ENCODE results near the gene IRAK3. TPM values are rescaled to one million over a fixed set of nuclear protein-coding genes. Genes with fewer than 3 reads are reported as not detected.
"Not testable (repeated sequence)": the region's sequence is repeated elsewhere in the genome, so short reads cannot be mapped to it uniquely, and the experiment has no call there.

IRAK3 gene
- total and polyA plus RNA-seq, 2 experiments from 2014 or later, result 3.3 to 3.7 TPM

DNA sequence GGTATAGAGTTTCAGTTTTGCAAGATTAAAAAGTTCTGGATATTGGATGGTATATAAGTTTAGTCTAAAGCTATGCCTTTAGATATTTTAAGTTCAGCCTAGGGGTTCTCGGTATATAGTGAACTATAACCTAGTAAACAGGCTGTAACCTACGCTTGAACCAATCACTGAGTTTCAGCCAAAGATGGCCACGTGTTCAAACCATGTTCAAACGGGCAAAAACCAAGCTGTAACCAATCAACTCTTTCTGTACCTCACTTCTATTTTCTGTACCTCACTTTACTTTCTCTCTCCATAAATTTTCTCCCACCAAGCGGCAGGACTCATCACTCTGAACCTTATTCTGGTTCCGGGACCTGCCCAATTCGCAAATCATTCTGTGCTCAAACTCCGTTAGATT is 20.6 kb upstream of the IRAK3 start:
- 61 to 64% methylated on average over 8 of the region's 8 CpGs for WGBS, 2 experiments (ENCODE audit: low coverage in 1 of 2, low lambda C conversion rate in 2 of 2, missing lambda C conversion rate in 2 of 2)
- Histone ChIP-seq H3K79me2 (ENCODE audit: insufficient read depth) (peaks cover 52% of the 10 kb centered on the region), H3K36me3 (ENCODE audit: low read depth) (peaks cover 10% of the 10 kb centered on the region), H3K4me3 (peak overlapping the region; percentile 83), H3K27ac (peak overlapping the region; percentile 93), H4K20me1 (ENCODE audit: insufficient read depth) (no peaks in the 10 kb centered on the region), H3K27me3 (replicated peaks; ENCODE audit: insufficient read depth) (no peaks in the 10 kb centered on the region), H2AFZ (peak overlapping the region; percentile 96), H3K9ac (peak overlapping the region; percentile 90), H3F3A (ENCODE audit: insufficient read depth) (peaks cover 33% of the 10 kb centered on the region), H3K9me2 (ENCODE audit: insufficient read depth) (no peaks in the 10 kb centered on the region), H3K4me2 (ENCODE audit: unreplicated experiment) (peak overlapping the region; percentile 81), H3K4me1 (ENCODE audit: insufficient read depth) (peaks cover 24% of the 10 kb centered on the region), H3K9me3 (ENCODE audit: low read depth) (no peaks in the 10 kb centered on the region)
- TF ChIP-seq EZH2 (IDR thresholded peaks at IDR 0.05; ENCODE audit: insufficient read depth, poor library complexity, severe bottlenecking) (no peak), EZH2phosphoT487 (IDR thresholded peaks at IDR 0.05; ENCODE audit: insufficient read depth, low read depth) (no peak)
- DNase-seq, result peak; percentile 13
- in situ Hi-C loops (cut with MboI), result no loop called here

- peak within 1 kb of the TSS; percentile 93 for H3K27ac ChIP-seq
- H3K79me2 ChIP-seq (ENCODE audit: insufficient read depth), result peaks cover 42% of the 10 kb centered on the region
- H3K4me3 ChIP-seq, result peak within 1 kb of the TSS; percentile 83
- peak; percentile 96 for DNase-seq
- H3K27me3 ChIP-seq (replicated peaks; ENCODE audit: insufficient read depth), result no peaks in the 10 kb centered on the region
- peaks cover 10% of the 10 kb centered on the region for H3K36me3 ChIP-seq (ENCODE audit: low read depth)
- WGBS, 2 experiments (ENCODE audit: low coverage in 1 of 2, low lambda C conversion rate in 2 of 2, missing lambda C conversion rate in 2 of 2), result 0 to 1% methylated on average over 58 to 67 of the region's 67 CpGs
- no peaks in the 10 kb centered on the region for H4K20me1 ChIP-seq (ENCODE audit: insufficient read depth)
- H3F3A ChIP-seq (ENCODE audit: insufficient read depth), result peaks cover 25% of the 10 kb centered on the region
- H3K9ac ChIP-seq, result peak within 1 kb of the TSS; percentile 90
- no peak for TF ChIP-seq EZH2 (IDR thresholded peaks at IDR 0.05; ENCODE audit: insufficient read depth, poor library complexity, severe bottlenecking)
- no peak for TF ChIP-seq EZH2phosphoT487 (IDR thresholded peaks at IDR 0.05; ENCODE audit: insufficient read depth, low read depth)
- in situ Hi-C loops (cut with MboI), result no loop called here
- H3K4me2 ChIP-seq (ENCODE audit: unreplicated experiment), result peak within 1 kb of the TSS; percentile 81
- H3K9me3 ChIP-seq (ENCODE audit: low read depth), result no peaks in the 10 kb centered on the region
- H3K4me1 ChIP-seq (ENCODE audit: insufficient read depth), result peaks cover 16% of the 10 kb centered on the region
- no peaks in the 10 kb centered on the region for H3K9me2 ChIP-seq (ENCODE audit: insufficient read depth)
- H2AFZ ChIP-seq, result peak within 1 kb of the TSS; percentile 96
Measured at GRCh38 chr12:66169221-66170170, 19.5 kb upstream of the IRAK3 start, which contains the start of gene TMBIM4. TMBIM4 (minus strand) TSS chr12:66169996; CDS start chr12:66169951, 45 bp downstream.

- H3K36me3 ChIP-seq (ENCODE audit: low read depth), result peaks cover under 1% of the 10 kb centered on the region
- peak overlapping the region; percentile 96 for H2AFZ ChIP-seq
- H4K20me1 ChIP-seq (ENCODE audit: insufficient read depth), result no peaks in the 10 kb centered on the region
- in situ Hi-C loops (cut with MboI), result no loop called here
- H3K9ac ChIP-seq, result peak overlapping the region; percentile 90
- H3K4me1 ChIP-seq (ENCODE audit: insufficient read depth), result peaks cover 12% of the 10 kb centered on the region
- no peak for TF ChIP-seq EZH2phosphoT487 (IDR thresholded peaks at IDR 0.05; ENCODE audit: insufficient read depth, low read depth)
- TF ChIP-seq EZH2 (IDR thresholded peaks at IDR 0.05; ENCODE audit: insufficient read depth, poor library complexity, severe bottlenecking), result no peak
- no peaks in the 10 kb centered on the region for H3K9me3 ChIP-seq (ENCODE audit: low read depth)
- peaks cover 19% of the 10 kb centered on the region for H3F3A ChIP-seq (ENCODE audit: insufficient read depth)
- H3K79me2 ChIP-seq (ENCODE audit: insufficient read depth), result peaks cover 30% of the 10 kb centered on the region
- no peaks in the 10 kb centered on the region for H3K27me3 ChIP-seq (replicated peaks; ENCODE audit: insufficient read depth)
- 83 to 90% methylated on average over 3 of the region's 3 CpGs for WGBS, 2 experiments (ENCODE audit: low coverage in 1 of 2, low lambda C conversion rate in 2 of 2, missing lambda C conversion rate in 2 of 2)
- no peaks in the 10 kb centered on the region for H3K9me2 ChIP-seq (ENCODE audit: insufficient read depth)
- peak overlapping the region; percentile 93 for H3K27ac ChIP-seq
- DNase-seq, result no peak
- H3K4me3 ChIP-seq, result peak overlapping the region; percentile 83
- H3K4me2 ChIP-seq (ENCODE audit: unreplicated experiment), result peak overlapping the region; percentile 77
Measured at GRCh38 chr12:66170606-66171005, 18.4 kb upstream of the IRAK3 start.

DNA sequence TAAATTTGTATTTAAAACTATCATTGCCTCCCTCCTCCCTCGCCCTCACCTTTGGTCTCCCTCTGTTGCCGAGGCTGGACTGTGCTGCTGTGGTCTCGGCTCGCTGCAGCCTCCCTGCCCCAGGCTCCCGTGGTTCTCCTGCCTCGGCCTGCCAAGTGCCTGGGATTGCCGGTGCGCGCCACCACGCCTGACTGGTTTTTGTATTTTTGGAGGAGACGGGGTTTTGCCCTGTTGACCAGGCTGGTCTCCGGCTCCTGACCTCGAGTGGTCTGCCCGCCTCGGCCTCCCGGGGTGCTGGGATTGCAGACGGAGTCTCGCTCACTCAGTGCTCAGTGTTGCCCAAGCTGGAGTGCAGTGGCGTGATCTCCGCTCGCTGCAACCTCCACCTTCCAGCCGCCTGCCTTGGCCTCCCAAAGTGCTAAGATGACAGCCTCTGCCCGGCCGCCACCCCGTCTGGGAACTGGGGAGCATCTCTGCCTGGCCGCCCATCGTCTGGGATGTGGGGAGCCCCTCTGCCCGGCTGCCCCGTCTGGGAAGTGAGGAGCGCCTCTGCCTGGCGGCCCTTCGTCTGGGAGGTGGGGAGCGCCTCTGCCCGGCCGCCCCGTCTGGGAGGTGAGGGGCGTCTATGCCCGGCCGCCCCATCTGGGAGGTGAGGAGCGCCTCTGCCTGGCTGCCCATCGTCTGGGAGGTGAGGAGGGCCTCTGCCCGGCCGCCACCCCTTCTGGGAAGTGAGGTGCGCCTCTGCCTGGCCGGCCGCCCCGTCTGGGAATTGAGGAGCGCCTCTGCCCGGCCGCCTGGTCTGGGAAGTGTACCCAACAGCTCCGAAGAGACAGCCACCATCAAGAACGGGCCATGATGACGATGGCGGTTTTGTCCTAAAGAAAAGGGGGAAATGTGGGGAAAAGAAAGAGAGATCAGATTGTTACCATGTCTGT is 14.4 kb upstream of the IRAK3 start:
- H3K27ac ChIP-seq, H2AFZ ChIP-seq: not testable (repeated sequence)

More for the DNA sequence above, 14.4 kb upstream of the IRAK3 start:
- H3K9me2 ChIP-seq (ENCODE audit: insufficient read depth); in situ Hi-C loops (cut with MboI); H3K27me3 ChIP-seq (replicated peaks; ENCODE audit: insufficient read depth); H3K9me3 ChIP-seq (ENCODE audit: low read depth); H3K9ac ChIP-seq; H3K4me1 ChIP-seq (ENCODE audit: insufficient read depth); DNase-seq; H3K36me3 ChIP-seq (ENCODE audit: low read depth); H4K20me1 ChIP-seq (ENCODE audit: insufficient read depth); H3F3A ChIP-seq (ENCODE audit: insufficient read depth); H3K79me2 ChIP-seq (ENCODE audit: insufficient read depth); H3K4me2 ChIP-seq (ENCODE audit: unreplicated experiment); H3K4me3 ChIP-seq: not testable (repeated sequence)
- WGBS, 2 experiments (ENCODE audit: low coverage in 1 of 2, low lambda C conversion rate in 2 of 2, missing lambda C conversion rate in 2 of 2), result 87 to 94% methylated on average over 27 to 54 of the region's 54 CpGs

All from GM23248 (cell line).